GM12878 (cell line): ENCODE data around the gene ADNP2.

ENCODE experiments used
- BHLHE40 ChIP-seq, 2 experiments: fragments of 450-650 bp in 1 of 2; IDR thresholded peaks; 2 replicates each; pipeline ENCODE4 v1.6.1; 2011 to 2017; ENCODE audit warnings: low read depth in 2 of 2, borderline replicate concordance in 1 of 2, improper control_type of control experiment in 1 of 2, low read length in 1 of 2, mild to moderate bottlenecking in 1 of 2
- CREB1 ChIP-seq: IDR thresholded peaks from 2 replicates; pipeline ENCODE4 v1.6.1; 2012; ENCODE audit warnings: low read depth, mild to moderate bottlenecking, inconsistent platforms
- EZH2 ChIP-seq: IDR thresholded peaks from 2 replicates; pipeline ENCODE4 v1.6.1; 2012; ENCODE audit warnings: low read depth, mild to moderate bottlenecking, control low read depth, inconsistent platforms, low read length, borderline replicate concordance; ENCODE audit not compliant: control insufficient read depth
- FOS ChIP-seq: IDR thresholded peaks from 3 replicates; pipeline ENCODE4 v1.6.1; 2011; ENCODE audit warnings: borderline replicate concordance; ENCODE audit not compliant: insufficient read length; ENCODE audit errors: extremely low read depth
- HCFC1 ChIP-seq: fragments of 150-350 bp; IDR thresholded peaks from 2 replicates; pipeline ENCODE4 v1.6.1; 2014; ENCODE audit warnings: low read length
- IRF3 ChIP-seq: fragments of 450-650 bp; IDR thresholded peaks from 2 replicates; pipeline ENCODE4 v1.6.1; 2014; ENCODE audit warnings: mild to moderate bottlenecking
- TAF1 ChIP-seq: IDR thresholded peaks from 2 replicates; pipeline ENCODE4 v1.6.1; 2011; ENCODE audit warnings: mild to moderate bottlenecking, low read depth, low read length, borderline replicate concordance
- TCF3 ChIP-seq: IDR thresholded peaks from 2 replicates; pipeline ENCODE4 v1.6.1; 2012; ENCODE audit warnings: low read depth, mild to moderate bottlenecking, low read length, borderline replicate concordance; ENCODE audit not compliant: insufficient read depth
- USF2 ChIP-seq: IDR thresholded peaks from 2 replicates; pipeline ENCODE4 v1.6.1; 2011; ENCODE audit warnings: low read depth, low read length, improper control_type of control experiment, borderline replicate concordance
- TF ChIP-seq, protein P1 (sequence below), 3 experiments: IDR thresholded peaks in 2 of 3; conservative IDR thresholded peaks in 1 of 3; 2 replicates each; pipeline ENCODE4 v1.5.1; 2011; ENCODE audit warnings: low read depth in 3 of 3, low read length in 3 of 3, mild to moderate bottlenecking in 3 of 3, control low read depth in 2 of 3, moderate library complexity in 2 of 3, inconsistent platforms in 1 of 3, mixed read lengths in 1 of 3; ENCODE audit not compliant: control insufficient read depth in 2 of 3, insufficient read depth in 1 of 3; ENCODE audit errors: extremely low read depth in 1 of 3

DNA sequence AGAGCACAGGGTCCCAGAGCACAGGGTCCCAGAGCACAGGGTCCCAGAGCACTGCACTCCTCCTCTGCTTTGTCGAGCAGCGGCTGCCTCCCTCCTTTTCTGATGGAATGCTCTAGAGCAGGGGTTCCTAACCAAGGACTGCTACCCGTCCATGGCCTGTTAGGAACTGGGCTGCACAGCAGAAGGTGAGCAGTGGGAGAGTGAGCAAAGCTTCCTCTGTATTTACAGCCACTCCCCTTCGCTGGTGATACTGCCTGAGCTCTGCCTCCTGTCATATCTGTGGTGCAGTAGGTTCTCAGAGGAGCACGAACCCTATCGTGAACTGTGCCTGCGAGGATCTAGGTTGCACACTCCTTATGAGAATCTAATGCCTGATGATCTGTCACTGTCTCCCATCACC lies 33.1 kb upstream of the ADNP2 start:
- TF ChIP-seq USF2 (no peak), IRF3 (no peak), FOS (no peak), BHLHE40 (IDR thresholded peaks at IDR 0.05; ENCODE audit: borderline replicate concordance in 1 of 2, low read depth in 2 of 2, low read length in 1 of 2) (no peak), CREB1 (no peak), TCF3 (no peak), HCFC1 (no peak), EZH2 (no peak), TAF1 (no peak)
- TF ChIP-seq, protein P1, sequence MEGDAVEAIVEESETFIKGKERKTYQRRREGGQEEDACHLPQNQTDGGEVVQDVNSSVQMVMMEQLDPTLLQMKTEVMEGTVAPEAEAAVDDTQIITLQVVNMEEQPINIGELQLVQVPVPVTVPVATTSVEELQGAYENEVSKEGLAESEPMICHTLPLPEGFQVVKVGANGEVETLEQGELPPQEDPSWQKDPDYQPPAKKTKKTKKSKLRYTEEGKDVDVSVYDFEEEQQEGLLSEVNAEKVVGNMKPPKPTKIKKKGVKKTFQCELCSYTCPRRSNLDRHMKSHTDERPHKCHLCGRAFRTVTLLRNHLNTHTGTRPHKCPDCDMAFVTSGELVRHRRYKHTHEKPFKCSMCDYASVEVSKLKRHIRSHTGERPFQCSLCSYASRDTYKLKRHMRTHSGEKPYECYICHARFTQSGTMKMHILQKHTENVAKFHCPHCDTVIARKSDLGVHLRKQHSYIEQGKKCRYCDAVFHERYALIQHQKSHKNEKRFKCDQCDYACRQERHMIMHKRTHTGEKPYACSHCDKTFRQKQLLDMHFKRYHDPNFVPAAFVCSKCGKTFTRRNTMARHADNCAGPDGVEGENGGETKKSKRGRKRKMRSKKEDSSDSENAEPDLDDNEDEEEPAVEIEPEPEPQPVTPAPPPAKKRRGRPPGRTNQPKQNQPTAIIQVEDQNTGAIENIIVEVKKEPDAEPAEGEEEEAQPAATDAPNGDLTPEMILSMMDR (IDR thresholded peaks at IDR 0.05 in 2 of 3, conservative IDR thresholded peaks at IDR 0.05 in 1 of 3; ENCODE audit: control insufficient read depth in 2 of 3, extremely low read depth in 1 of 3, insufficient read depth in 1 of 3, low read depth in 3 of 3, low read length in 3 of 3) = no peak
